GM12873 (cell line): Measurements from ENCODE around the gene SMARCC1.

ENCODE experiments used
- TF ChIP-seq, protein P1 (sequence below): IDR thresholded peaks from 2 replicates; pipeline ENCODE4 v1.5.1; 2012; ENCODE audit warnings: low read depth, mild to moderate bottlenecking, moderate library complexity, low read length, control low read depth; ENCODE audit not compliant: insufficient read depth; ENCODE audit errors: missing control alignments

Gene SMARCC1

DNA sequence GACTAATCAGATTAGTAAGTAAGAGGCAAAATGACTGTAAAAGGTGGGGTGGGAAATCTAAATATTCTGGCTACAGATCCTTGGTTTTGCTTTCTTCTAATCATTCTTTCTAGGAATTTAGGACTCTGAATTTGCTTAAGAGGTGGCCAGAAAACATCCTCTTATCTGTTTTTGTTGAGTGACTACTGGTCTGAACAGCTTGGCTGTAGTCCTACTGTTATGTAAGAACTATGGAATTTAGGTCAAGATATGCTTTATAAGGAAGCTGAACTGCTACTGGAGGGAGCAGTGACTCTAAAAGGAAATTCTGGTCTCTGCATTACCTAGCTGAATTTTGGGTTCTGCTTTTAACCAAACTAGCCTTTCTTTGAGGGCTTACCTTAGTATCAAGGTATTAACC, 169.5 kb downstream of the SMARCC1 start:
- TF ChIP-seq, protein P1, sequence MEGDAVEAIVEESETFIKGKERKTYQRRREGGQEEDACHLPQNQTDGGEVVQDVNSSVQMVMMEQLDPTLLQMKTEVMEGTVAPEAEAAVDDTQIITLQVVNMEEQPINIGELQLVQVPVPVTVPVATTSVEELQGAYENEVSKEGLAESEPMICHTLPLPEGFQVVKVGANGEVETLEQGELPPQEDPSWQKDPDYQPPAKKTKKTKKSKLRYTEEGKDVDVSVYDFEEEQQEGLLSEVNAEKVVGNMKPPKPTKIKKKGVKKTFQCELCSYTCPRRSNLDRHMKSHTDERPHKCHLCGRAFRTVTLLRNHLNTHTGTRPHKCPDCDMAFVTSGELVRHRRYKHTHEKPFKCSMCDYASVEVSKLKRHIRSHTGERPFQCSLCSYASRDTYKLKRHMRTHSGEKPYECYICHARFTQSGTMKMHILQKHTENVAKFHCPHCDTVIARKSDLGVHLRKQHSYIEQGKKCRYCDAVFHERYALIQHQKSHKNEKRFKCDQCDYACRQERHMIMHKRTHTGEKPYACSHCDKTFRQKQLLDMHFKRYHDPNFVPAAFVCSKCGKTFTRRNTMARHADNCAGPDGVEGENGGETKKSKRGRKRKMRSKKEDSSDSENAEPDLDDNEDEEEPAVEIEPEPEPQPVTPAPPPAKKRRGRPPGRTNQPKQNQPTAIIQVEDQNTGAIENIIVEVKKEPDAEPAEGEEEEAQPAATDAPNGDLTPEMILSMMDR = no peak

GRCh38 chr3:47611576-47611975, 170.1 kb downstream of the SMARCC1 start:
- TF ChIP-seq, protein P1 = no peak

GRCh38 chr3:47610583-47610982, 171.1 kb downstream of the SMARCC1 start:
- TF ChIP-seq, protein P1 = no peak

GRCh38 chr3:47607335-47607734, 174.4 kb downstream of the SMARCC1 start:
- TF ChIP-seq, protein P1 = no peak

GRCh38 chr3:47606165-47606564, 175.5 kb downstream of the SMARCC1 start:
- TF ChIP-seq, protein P1 = no peak

DNA sequence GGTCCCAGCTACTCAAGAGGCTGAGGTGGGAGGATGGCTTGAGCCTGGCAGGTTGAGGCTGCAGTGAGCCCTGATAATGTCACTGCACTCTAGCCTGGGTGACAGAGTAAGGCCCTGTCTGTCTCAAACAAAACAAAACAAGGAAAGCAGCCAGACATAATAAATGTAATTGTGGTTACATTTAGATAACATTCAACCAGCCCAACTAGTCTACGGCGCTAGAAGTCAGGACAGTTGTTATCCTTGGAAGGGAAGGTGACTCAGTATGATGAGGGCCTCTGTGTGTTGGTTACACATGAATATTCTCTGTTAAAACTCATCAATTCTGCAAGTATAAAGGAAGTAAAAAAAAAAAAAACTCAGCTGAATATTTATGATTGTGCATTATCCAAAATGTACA, 176.0 kb downstream of the SMARCC1 start:
- TF ChIP-seq, protein P1 = no peak

GRCh38 chr3:47604145-47604544, 177.5 kb downstream of the SMARCC1 start:
- TF ChIP-seq, protein P1 = no peak
